HG03139 (cell line): ENCODE data around the gene CARD10.

Experiments used
- ATAC-seq: cut with Tn5 transposase; IDR thresholded peaks from one replicate; pipeline ENCODE4 v1.9.1; 2021; ENCODE audit not compliant: unreplicated experiment

Gene CARD10

DNA sequence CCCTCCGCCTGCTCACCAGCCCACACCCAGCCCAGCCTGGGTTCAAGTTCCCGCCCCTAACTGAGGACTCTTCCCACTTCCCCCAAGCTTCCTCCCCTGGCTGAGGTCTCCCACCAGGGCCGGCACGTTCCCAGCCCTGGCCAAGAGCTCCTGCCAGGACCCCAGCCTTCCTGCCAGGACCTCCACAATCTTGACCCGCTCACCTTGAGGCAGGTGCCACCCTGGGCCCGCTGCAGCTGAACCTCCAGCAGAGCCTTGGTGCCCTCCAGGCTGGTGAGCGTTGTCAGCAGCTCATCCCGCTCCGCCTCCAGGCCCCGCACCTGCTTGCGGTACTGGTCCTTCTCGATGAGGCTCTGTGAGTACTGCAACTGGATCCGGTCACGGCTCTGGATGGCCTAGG is 13.2 kb downstream of the CARD10 start:
- no peak for ATAC-seq

DNA sequence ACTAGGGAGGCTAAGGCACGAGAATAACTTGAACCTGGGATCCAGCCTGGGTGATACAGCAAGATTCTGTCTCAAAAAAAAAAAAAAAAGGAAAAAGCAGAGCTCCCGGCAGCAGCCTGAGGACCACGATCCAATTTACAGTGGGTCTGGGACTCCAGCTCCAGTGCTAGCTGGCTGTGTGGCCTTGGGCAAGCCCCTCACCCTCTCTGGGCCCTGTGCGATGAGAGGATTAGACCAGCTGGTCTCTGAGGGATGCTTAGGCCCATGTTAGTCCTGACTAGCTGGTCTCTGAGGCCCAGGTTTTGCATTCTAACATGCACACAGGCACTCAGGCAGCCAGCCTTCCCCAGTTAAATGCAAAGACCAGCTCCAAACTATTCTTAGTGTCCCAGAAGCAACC is 13.7 kb downstream of the CARD10 start:
- ATAC-seq, result no peak

DNA sequence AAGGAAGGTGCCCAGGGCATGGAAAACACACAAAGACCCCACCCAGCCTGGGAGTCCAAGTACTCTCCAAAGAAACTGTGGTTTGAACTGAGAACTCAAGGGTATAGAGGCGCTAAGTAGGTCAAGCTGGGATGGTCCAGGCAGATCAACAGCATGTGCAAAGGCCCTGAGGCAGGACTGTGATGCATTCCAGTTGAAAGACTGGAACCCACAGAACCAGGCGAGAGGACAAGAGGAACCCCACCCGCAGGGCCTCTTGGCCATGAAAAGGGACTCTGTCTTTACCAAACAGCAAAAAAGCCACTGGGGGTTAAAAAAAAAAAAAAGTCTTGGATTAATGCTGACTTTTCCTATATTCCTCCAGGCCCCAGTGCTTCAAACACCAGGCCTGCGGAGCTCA is 14.3 kb downstream of the CARD10 start:
- no peak for ATAC-seq

- no peak for ATAC-seq
Measured at GRCh38 chr22:37503850-37504249, 15.4 kb downstream of the CARD10 start.

DNA sequence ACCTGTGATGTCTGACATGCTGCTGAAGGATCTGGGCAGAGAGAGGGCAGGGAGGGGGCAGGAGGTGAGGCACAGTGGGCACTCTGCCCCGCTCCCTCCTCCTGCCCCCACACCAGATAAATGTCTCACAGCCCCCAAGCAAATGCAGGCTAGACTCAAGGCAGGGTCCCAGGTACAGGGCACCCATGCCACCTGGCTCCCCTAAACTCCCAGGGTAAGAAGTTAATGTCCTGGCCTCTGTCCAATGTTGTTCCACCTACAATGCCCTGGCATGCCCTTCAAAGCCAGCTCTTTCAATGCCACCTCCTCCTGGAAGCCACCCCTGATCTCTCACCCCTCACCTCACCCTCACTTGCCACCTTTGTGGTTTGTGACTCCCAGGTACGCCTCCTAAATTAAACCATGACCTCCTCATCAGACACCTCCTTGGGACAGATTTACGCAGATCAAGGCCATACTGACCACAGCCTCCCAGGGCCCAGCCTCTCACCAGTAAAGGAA is 16.0 kb downstream of the CARD10 start:
- ATAC-seq, result no peak

GRCh38 chr22:37502342-37503182 is 16.7 kb downstream of the CARD10 start:
- no peak for ATAC-seq

GRCh38 chr22:37501610-37502341 is 17.4 kb downstream of the CARD10 start:
- no peak for ATAC-seq

DNA sequence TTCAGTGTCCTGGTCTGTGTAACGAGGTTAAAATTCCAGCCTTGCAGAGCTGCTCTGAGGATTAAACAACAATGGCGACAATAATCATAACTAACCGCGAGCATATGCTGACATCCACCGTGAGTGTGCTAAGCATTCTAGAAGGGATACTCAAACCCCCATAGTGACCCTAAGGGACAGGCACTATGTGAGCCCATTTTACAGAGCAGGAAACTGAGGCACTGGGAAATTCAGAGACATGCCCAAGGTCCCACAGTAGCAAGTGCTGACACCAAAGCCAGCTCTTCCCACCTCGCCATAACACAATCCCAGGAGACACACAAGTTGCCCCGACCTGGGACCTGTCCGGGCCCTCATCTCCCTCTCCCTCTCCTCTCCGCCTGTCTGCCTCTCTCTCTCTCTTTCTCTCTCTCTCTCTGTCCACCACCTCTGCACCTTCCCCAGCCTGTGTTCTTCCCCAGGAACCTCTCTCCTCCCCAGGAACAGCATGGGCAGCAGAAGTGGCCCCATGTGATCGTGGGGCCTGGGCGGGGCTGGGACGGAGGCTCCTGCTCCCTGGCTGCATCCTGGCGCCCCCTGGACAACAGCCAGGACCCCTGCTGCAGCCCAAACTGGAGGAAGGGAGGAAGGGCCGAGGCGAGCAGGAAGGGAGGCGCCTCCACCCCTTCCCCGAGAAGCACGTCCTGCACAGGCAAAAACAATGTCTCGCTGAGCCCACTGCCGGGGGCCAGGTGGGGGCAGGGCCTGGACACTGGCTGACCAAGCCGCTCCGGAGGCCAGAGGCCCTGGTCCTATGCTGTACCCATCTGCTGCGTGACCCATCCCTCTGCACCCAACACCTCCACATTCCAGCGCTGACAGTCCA is 18.2 kb downstream of the CARD10 start:
- ATAC-seq, result no peak

GRCh38 chr22:37499789-37500540 is 19.2 kb downstream of the CARD10 start:
- ATAC-seq, result no peak

GRCh38 chr22:37499027-37499707 is 20.0 kb downstream of the CARD10 start:
- no peak for ATAC-seq

- no peak for ATAC-seq
Measured at GRCh38 chr22:37498289-37498909, 20.8 kb downstream of the CARD10 start.

- ATAC-seq, result no peak
Measured at GRCh38 chr22:37497062-37497599, 22.1 kb downstream of the CARD10 start.

GRCh38 chr22:37496651-37497050 is 22.6 kb downstream of the CARD10 start:
- ATAC-seq, result no peak

DNA sequence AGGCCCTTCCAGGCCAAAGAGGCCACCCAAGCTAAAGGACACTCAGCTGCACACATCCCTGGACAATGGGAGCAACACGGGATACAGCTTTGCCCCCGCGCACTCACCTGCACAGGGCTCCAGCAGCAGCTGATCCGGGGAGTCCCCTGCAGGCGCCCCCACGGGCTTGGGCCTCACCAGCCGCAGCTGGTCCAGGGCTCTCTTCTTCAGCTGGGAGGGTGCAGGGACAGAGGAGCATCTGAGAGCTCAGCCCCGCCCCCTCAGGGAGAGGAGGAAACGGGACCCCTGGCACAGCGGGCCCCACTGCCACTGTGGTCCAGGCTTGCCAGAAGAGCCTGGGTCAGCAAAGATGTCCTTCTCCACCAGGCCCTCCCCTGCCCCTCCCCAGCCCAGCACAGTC is 25.2 kb downstream of the CARD10 start:
- ATAC-seq, result no peak

DNA sequence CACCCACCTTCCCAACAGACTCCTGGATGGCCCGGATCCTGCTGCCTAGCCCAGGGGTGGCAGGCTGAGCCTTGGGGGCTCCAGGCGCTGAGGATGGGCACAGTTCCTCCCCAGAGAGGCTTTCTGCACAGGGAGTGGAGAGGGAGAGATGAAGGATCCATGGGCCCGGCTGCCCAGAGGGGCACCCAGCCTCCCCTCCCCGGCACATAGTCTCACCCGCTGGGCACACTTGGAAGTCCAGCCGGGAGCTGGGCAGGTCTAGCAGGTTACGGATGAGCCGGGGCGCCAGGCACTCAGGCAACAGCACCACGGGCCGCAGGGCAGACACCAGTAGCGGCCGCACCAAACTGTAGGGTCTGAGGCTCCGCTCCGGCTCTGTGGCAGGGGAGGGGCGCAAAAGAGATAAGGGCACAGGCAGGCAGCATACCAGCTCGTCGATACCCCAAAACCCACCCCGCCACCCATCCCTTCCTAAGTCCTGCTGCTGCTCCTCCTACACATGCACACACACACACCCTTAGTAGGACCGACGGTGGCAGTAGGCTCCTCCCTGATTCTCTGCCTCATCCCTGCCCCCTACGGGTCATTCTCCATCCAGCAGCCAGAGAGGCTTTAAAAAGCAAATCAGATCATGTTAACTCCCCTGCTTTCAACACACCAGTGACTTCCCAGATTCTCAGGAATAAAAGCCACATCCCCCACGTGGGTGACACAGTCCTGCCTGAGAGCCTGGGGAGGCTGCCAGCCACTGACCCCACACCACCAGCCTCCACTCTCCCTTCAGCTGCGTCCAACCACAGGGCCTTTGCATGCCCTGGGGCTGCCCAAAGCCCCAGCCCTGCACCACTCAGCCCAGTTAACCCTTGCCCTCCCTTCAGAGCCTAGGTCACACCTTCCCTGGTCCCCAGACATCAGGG is 26.5 kb downstream of the CARD10 start:
- no peak for ATAC-seq

GRCh38 chr22:37491559-37492427 is 27.4 kb downstream of the CARD10 start:
- no peak for ATAC-seq

GRCh38 chr22:37491106-37491505 is 28.1 kb downstream of the CARD10 start:
- ATAC-seq, result no peak
